ENCODE results near the gene PTGR1. TPM values are rescaled to one million over a fixed set of nuclear protein-coding genes. Genes with fewer than 3 reads are reported as not detected.

PTGR1 gene
- 35.9 and 43.5 TPM in 2 replicates for total RNA-seq

GRCh38 chr9:111599092-111599954 lies at the start of gene PTGR1:
TSS of gene PTGR1 (minus strand) at chr9:111599647. CDS start at chr9:111597422, 2,225 bp downstream.

GRCh38 chr9:111631214-111631971 lies 31.9 kb upstream of the PTGR1 start, which contains the start of gene DNAJC25:
TSS of gene DNAJC25 (plus strand) at chr9:111631334. CDS start at chr9:111631408, 74 bp downstream.

GRCh38 chr9:111525056-111525977 lies 74.1 kb downstream of the PTGR1 start, which contains the start of gene ZNF483:
TSS of gene ZNF483 (plus strand) at chr9:111525179. CDS start at chr9:111527396, 2,217 bp downstream.

Other genes with a start within 250 kb of the PTGR1 start
- 90.5 and 104 TPM in 2 replicates for gene ECPAS, start 115.3 kb downstream of the PTGR1 start, total RNA-seq
- gene ZNF483, start 74.5 kb downstream of the PTGR1 start, total RNA-seq: 3.1 and 4.4 TPM in 2 replicates
- 5.7 and 6.6 TPM in 2 replicates for gene DNAJC25, start 31.7 kb upstream of the PTGR1 start, total RNA-seq
- gene GNG10, start 62.0 kb upstream of the PTGR1 start, total RNA-seq: 63.0 and 74.1 TPM in 2 replicates
- under 0.01 TPM in 1 of 2 replicates, not detected in the other for gene SHOC1, start 195.3 kb upstream of the PTGR1 start, total RNA-seq